ENCODE data around the gene DLGAP5.

DLGAP5 gene

DNA sequence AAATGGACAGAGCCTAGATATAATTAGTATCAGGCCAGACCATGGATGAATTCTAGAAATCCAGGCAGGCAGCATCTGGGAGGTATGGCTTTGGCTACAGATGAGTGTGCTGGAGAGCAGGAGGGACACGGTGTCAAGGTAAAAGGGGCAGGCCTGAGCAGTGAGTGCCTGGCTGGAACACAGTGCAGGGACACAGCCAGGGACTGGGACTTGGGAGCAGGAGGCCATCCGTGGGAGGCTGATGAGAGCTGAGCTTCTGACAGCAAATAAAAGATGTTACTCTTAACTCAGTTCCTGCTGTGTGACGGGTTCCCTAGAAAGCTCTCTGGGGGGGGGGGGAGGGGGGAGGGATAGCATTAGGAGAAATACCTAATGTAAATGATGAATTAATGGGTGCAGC, 75.9 kb downstream of the DLGAP5 start:
- H3K36me3 ChIP-seq (ENCODE audit: control insufficient read depth, insufficient read depth, low read length), result no peaks in the 10 kb centered on the region
- no peak for DNase-seq (ENCODE audit: extremely low read depth, insufficient read length)
- TF ChIP-seq, protein P1, sequence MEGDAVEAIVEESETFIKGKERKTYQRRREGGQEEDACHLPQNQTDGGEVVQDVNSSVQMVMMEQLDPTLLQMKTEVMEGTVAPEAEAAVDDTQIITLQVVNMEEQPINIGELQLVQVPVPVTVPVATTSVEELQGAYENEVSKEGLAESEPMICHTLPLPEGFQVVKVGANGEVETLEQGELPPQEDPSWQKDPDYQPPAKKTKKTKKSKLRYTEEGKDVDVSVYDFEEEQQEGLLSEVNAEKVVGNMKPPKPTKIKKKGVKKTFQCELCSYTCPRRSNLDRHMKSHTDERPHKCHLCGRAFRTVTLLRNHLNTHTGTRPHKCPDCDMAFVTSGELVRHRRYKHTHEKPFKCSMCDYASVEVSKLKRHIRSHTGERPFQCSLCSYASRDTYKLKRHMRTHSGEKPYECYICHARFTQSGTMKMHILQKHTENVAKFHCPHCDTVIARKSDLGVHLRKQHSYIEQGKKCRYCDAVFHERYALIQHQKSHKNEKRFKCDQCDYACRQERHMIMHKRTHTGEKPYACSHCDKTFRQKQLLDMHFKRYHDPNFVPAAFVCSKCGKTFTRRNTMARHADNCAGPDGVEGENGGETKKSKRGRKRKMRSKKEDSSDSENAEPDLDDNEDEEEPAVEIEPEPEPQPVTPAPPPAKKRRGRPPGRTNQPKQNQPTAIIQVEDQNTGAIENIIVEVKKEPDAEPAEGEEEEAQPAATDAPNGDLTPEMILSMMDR (IDR thresholded peaks at IDR 0.05; ENCODE audit: insufficient read depth, low read length, poor library complexity, severe bottlenecking), result no peak
- no peaks in the 10 kb centered on the region for H3K27me3 ChIP-seq (replicated peaks; ENCODE audit: control insufficient read depth, insufficient read depth, low read length)
- H3K4me3 ChIP-seq (replicated peaks; ENCODE audit: low read depth, low read length), result no peak overlapping the region

DNA sequence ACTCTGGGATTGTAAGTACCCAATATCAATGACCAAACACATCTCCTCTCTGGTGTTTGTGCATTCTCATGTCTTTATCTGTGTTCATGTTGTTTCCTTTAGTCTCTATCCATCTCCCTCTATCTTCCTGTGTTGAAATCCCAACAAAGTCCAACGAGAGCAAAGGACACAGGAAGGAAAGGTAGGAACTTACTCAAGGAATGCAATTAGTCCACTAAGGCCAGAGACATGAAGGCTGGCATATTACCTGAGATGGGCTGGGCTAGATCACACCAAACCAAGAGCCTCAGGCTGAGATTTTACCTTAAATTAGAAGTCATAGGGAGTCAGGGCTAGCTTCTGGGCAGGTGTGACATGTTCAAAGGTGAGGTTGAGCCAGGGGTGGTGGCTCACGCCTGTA, 76.7 kb downstream of the DLGAP5 start:
- no peaks in the 10 kb centered on the region for H3K27me3 ChIP-seq (replicated peaks; ENCODE audit: control insufficient read depth, insufficient read depth, low read length)
- DNase-seq (ENCODE audit: extremely low read depth, insufficient read length), result no peak
- no peaks in the 10 kb centered on the region for H3K36me3 ChIP-seq (ENCODE audit: control insufficient read depth, insufficient read depth, low read length)
- no peak overlapping the region for H3K4me3 ChIP-seq (replicated peaks; ENCODE audit: low read depth, low read length)
- TF ChIP-seq, protein P1 (IDR thresholded peaks at IDR 0.05; ENCODE audit: insufficient read depth, low read length, poor library complexity, severe bottlenecking), result no peak

DNA sequence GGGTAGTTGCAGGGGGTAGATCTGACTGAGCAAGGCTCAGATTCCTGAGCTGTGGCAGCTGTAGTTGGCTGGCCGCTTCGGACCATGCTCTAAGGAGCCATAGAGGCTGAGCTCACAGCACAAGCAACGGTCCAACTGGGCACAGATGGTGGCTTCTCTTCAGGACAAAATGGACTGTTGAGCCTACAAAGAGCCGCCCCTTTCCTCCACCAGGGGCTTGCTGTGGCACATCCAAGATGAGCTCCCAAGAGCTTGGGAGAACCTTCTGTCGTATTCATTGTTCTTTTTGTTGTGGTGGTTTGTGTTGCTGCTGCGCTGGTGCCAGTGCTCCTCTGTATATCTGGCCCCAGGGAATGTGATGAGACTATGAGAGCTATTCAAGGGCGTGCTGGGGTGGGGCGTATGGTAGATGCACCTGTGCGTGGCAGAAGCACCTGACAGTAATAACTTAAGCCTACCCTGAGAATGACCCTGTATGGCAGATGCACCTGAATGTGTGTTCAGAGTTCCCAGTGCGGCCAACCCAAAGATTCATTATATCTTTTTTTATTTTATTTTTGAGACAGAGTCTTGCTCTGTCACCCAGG, 80.2 kb downstream of the DLGAP5 start:
- TF ChIP-seq, protein P1 (IDR thresholded peaks at IDR 0.05; ENCODE audit: insufficient read depth, low read length, poor library complexity, severe bottlenecking), result no peak
- Histone ChIP-seq H3K36me3 (ENCODE audit: control insufficient read depth, insufficient read depth, low read length) (no peaks in the 10 kb centered on the region), H3K27me3 (replicated peaks; ENCODE audit: control insufficient read depth, insufficient read depth, low read length) (no peaks in the 10 kb centered on the region), H3K4me3 (replicated peaks; ENCODE audit: low read depth, low read length) (no peak overlapping the region)
- DNase-seq (ENCODE audit: extremely low read depth, insufficient read length), result no peak

GRCh38 chr14:55109836-55110235, 81.5 kb downstream of the DLGAP5 start:
- Histone ChIP-seq H3K36me3 (ENCODE audit: control insufficient read depth, insufficient read depth, low read length) (no peaks in the 10 kb centered on the region), H3K27me3 (replicated peaks; ENCODE audit: control insufficient read depth, insufficient read depth, low read length) (no peaks in the 10 kb centered on the region), H3K4me3 (replicated peaks; ENCODE audit: low read depth, low read length) (no peak overlapping the region)
- no peak for DNase-seq (ENCODE audit: extremely low read depth, insufficient read length)
- TF ChIP-seq, protein P1 (IDR thresholded peaks at IDR 0.05; ENCODE audit: insufficient read depth, low read length, poor library complexity, severe bottlenecking), result no peak

DNA sequence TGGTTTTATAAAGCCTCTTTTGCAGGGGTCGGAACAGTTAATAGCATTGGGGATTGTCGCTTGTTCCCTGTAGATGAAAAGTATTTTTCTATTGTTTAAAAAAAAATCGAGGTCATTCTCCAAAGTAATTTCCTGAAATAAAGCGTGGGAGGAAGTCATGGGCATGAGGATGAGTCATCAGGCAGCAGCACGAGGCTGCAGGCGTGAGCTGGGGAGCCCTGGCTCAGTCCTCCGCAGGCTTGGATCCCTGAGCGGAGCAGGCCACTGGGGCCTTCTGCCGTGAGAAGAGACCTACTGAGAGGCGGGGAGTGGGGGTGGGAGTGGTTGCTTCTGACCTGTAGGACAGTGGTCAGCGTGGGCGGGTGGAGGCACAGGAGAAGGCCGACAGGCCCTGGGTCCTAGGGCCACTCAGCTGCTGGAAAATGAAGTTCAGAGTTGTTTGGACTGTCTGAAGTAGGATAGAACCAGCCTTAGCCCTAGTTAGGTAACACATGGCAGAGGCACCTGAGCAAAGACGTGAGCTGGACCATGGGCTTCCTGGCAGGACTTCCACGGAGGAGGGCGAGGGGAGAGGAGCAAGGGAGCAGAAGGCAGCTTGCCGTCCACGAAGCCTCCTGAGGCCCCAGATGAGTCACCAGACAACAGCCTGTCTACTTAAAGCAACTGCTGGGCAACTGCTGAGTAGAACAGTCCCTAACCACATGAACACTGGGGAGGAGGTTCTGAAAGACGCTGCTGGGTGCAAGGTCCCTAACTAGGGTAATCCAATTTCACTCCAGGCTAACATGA, 83.4 kb downstream of the DLGAP5 start:
- H3K36me3 ChIP-seq (ENCODE audit: control insufficient read depth, insufficient read depth, low read length), result no peaks in the 10 kb centered on the region
- no peaks in the 10 kb centered on the region for H3K27me3 ChIP-seq (replicated peaks; ENCODE audit: control insufficient read depth, insufficient read depth, low read length)
- no peak for DNase-seq (ENCODE audit: extremely low read depth, insufficient read length)
- TF ChIP-seq, protein P1 (IDR thresholded peaks at IDR 0.05; ENCODE audit: insufficient read depth, low read length, poor library complexity, severe bottlenecking), result no peak
- H3K4me3 ChIP-seq (replicated peaks; ENCODE audit: low read depth, low read length), result no peak overlapping the region
